HUDEP-2 (cell line): ENCODE results near the gene DENND4A.
A peak's percentile ranks its signal among the peaks of the same experiment; 100 is the strongest.
"Not testable (repeated sequence)": the region's sequence is repeated elsewhere in the genome, so short reads cannot be mapped to it uniquely, and the experiment has no call there.

Source experiments
- DNase-seq, 76 experiments: peaks; one replicate each; lab custom pipeline; 2025; ENCODE audit not compliant: unreplicated experiment in 76 of 76; lab: John Stamatoyannopoulos, UW

Gene DENND4A

GRCh38 chr15:65641768-65642475, 150.2 kb downstream of the DENND4A start:
- DNase-seq: no peak

- no peak for DNase-seq
Observed at GRCh38 chr15:65639509-65639908, 152.6 kb downstream of the DENND4A start.

GRCh38 chr15:65638681-65639089, 153.4 kb downstream of the DENND4A start:
- DNase-seq: peak in 42 of 76 experiments; percentile 4 to 72 (median 50)

GRCh38 chr15:65638109-65638508, 154.0 kb downstream of the DENND4A start:
- peak in 1 of 76 experiments; percentile 1 for DNase-seq

GRCh38 chr15:65634356-65634755, 157.7 kb downstream of the DENND4A start:
- DNase-seq: no peak

- no peak for DNase-seq
Observed at GRCh38 chr15:65633752-65634151, 158.3 kb downstream of the DENND4A start.

GRCh38 chr15:65632780-65633375, 159.2 kb downstream of the DENND4A start:
- no peak for DNase-seq

GRCh38 chr15:65631503-65631902, 160.6 kb downstream of the DENND4A start:
- no peak for DNase-seq

- no peak for DNase-seq
Observed at GRCh38 chr15:65630760-65631159, 161.3 kb downstream of the DENND4A start.

- no peak for DNase-seq
Observed at GRCh38 chr15:65629548-65629947, 162.5 kb downstream of the DENND4A start.

- DNase-seq: no peak
Observed at GRCh38 chr15:65626856-65627255, 165.2 kb downstream of the DENND4A start.

- DNase-seq: no peak
Observed at GRCh38 chr15:65623103-65623502, 169.0 kb downstream of the DENND4A start.

- DNase-seq: no peak
Observed at GRCh38 chr15:65621638-65622037, 170.5 kb downstream of the DENND4A start, which contains the start of gene SLC24A1. SLC24A1 (plus strand) TSS chr15:65621938; CDS start chr15:65624081, 2,143 bp downstream.

- no peak for DNase-seq
Observed at GRCh38 chr15:65620833-65621232, 171.3 kb downstream of the DENND4A start.

- DNase-seq: peak in 15 of 76 experiments; percentile 5 to 56 (median 18)
Observed at GRCh38 chr15:65619626-65620290, 172.3 kb downstream of the DENND4A start.

GRCh38 chr15:65618560-65619109, 173.5 kb downstream of the DENND4A start:
- no peak for DNase-seq

- not testable (repeated sequence) for DNase-seq
Observed at GRCh38 chr15:65615887-65616286, 176.2 kb downstream of the DENND4A start.

GRCh38 chr15:65612949-65613744, 178.9 kb downstream of the DENND4A start:
- no peak for DNase-seq

- no peak for DNase-seq
Observed at GRCh38 chr15:65612616-65612946, 179.5 kb downstream of the DENND4A start.

GRCh38 chr15:65611888-65612615, 180.0 kb downstream of the DENND4A start:
- DNase-seq: no peak
